GM18951 (cell line): ENCODE data around the gene BCAS1.

ENCODE experiments used
- POLR2A ChIP-seq: IDR thresholded peaks from 4 replicates; pipeline ENCODE4 v1.6.1; 2011; ENCODE audit warnings: mild to moderate bottlenecking; ENCODE audit not compliant: insufficient read length, insufficient read depth; ENCODE audit errors: extremely low read depth
- in situ Hi-C: fragments of 300-500 bp; cut with MboI; formaldehyde crosslinking; loops from one replicate; pipeline ENCODE4 v1.12.0; 2022; ENCODE audit warnings: low sequenced_read_pairs, mixed read lengths, inconsistent platforms; ENCODE audit not compliant: unreplicated experiment

BCAS1 gene

DNA sequence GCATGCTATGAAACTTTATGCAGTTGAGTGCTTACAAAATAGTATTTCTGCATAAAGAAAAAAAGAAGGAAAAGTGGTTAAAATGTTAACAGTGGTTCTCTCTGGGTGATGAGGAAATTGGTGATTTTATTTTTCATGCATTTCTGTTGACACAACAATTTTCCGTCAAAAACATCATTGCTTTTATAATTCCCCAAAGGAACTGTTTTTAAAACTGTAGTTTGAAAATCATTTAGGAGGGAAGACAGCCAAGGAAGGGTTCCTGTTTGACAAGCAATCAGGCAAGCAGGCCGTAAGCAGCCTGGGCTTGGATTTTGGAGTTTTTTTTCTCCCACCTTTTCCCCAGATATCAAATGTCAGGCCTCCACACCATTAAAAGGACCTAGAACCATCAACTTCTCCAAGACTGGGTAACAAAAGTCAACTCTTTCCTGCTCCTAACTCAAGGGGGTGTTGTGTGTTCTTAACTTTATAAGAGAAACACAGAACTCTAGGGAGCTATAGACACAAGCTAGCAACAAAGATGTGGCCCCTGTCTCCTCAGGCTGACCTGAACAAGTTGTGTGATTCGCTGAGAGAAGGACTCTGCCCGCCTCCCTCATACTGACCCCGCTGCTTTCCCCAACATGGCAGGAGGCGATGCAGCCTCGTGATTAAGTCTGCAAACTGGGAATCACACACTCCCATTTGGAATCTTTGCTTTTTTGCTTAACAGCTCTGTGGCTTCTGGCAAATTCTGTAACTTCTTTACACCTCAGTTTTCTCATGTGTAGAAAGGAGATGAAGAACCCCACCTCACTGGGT is 146.6 kb downstream of the BCAS1 start:
- no peak for TF ChIP-seq POLR2A
- in situ Hi-C loops, result no loop called here

GRCh38 chr20:53922901-53923314 is 147.5 kb downstream of the BCAS1 start:
- in situ Hi-C loops, result no loop called here
- no peak for TF ChIP-seq POLR2A

- in situ Hi-C loops, result no loop called here
- no peak for TF ChIP-seq POLR2A
Measured at GRCh38 chr20:53921443-53921973, 148.9 kb downstream of the BCAS1 start.

DNA sequence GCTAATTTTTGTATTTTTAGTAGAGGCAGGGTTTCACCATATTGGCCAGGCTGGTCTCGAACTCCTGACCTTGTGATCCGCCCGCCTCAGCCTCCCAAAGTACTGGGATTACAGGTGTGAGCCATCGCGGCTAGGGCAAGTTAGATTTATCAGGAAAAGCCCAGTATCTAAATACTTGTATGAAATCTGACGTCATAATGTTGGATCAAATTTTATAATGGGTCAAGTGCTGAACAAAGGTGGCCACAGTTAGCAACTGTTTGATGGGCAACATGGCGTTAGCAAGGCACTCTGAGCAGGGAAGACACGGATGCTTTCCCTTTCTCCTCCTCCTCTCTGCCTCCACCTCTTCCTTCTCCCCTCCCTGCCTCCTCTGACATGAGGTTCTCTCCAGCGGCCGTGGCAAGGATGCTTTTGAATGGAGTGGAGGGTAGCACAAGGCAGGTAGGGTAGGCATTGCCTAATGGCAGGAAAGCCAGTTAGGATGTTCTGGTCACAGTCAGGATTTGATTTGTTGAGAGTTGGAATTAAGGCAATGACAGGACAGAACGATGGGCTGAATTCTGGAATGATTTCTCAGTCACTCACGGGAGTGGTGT is 149.6 kb downstream of the BCAS1 start:
- no peak for TF ChIP-seq POLR2A
- in situ Hi-C loops, result no loop called here

- in situ Hi-C loops, result no loop called here
- no peak for TF ChIP-seq POLR2A
Measured at GRCh38 chr20:53919886-53920285, 150.5 kb downstream of the BCAS1 start.

GRCh38 chr20:53918949-53919361 is 151.4 kb downstream of the BCAS1 start:
- TF ChIP-seq POLR2A, result no peak
- in situ Hi-C loops, result no loop called here

DNA sequence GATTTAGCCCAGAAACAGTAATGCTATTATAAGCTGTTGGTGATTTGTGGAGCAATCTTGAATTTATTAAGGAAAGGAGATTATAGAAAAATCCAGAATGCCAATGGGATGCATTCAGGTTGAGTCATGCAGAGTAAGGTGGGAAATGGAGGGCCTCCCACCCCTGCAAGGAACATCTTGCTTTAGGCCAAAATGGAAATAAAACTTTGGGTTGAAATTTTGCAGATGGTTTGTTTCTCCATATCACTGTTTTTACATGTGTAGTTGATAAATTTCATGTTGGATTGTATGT is 152.4 kb downstream of the BCAS1 start:
- no peak for TF ChIP-seq POLR2A
- in situ Hi-C loops, result no loop called here

DNA sequence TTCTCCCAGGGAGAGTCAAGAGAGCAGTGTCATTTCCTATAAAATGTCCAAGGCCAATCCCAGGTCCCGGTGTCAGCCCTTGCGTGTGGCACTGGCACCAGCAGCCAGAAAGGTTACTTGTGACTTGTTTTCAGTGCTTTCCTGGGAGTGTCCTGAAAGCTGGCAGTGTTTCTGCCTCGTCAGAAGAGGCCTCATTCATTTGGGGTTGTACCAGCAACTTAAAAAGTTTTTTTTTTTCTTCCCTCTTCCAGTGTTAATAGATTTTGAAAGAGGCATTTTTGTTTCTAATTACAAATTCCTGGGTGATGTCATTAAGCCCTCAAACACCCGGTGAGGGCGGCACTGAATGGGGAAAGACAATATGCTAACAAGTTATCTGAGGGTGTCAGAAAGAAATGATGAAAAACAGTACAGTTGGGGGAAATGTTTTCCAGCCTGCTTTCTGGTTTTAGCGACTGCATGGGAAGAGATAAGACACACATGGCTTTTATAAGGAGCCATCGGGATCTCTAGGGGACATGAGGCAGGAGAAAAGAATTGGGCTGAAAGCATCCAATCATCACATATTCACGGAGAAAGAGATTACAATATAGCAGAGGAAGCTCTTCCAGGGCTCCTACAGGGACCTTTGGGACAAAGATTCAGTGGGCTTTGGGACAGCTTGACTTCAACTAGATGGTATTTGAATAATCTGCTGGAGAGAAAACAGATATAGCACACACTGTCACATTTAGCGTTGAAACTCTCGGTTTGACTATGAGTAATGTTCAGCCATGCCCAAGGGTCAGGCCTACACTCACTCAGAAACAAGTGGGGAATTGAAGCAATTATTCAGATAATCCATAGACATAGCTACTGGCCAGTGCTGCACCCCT is 153.0 kb downstream of the BCAS1 start:
- in situ Hi-C loops, result no loop called here
- TF ChIP-seq POLR2A, result no peak

DNA sequence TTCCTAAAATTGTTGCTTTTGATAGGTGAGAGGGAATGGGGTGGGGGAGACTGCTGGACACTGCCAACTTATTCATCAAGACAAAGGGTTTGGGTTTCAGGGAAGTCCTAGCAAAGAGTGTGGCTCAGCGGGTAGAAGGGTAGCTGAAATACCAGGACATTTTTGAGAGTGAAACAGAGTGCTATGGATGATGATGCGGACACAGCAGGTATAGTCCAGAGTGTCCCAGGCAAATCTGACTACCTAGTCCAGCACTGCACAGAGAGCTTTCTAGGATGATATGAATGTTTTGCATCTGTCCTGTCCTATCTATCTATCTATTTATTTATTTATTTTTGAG is 154.3 kb downstream of the BCAS1 start:
- no peak for TF ChIP-seq POLR2A
- in situ Hi-C loops, result no loop called here

DNA sequence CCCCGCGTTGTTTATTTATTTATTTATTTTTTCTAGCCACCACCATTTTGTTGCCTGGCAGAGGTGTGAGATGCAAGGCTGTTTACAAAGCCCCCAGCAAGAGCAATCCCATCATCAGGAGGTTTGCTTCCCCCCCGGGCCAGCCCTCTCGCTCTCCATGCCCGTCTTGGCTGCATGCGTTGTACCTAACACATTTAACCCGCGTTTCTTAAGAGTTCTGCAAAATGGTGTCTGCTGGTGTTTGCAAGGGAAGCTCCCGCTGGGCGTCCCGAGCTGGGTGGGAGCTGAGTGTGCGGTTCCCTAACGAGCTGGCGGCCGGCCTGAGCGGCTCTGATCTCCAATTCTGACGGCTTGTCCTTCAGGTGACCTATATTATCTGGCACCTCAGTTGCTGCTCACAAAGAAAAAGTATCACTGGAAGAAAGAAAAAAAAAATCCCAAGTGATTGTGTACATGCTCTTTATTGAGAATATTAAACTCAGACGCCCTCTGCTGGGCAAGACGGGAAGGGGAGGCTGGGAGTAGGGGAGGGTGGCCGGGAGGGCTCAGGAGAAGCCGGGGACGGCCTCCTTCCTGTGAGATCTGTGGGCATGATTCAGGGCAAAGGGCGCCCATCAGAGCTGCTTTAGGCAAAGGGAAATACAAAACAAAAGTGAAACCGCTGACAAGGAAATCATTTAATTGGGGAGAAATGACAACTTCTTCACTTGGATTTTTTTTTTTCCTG is 154.8 kb downstream of the BCAS1 start:
- in situ Hi-C loops, result no loop called here
- TF ChIP-seq POLR2A, result no peak

DNA sequence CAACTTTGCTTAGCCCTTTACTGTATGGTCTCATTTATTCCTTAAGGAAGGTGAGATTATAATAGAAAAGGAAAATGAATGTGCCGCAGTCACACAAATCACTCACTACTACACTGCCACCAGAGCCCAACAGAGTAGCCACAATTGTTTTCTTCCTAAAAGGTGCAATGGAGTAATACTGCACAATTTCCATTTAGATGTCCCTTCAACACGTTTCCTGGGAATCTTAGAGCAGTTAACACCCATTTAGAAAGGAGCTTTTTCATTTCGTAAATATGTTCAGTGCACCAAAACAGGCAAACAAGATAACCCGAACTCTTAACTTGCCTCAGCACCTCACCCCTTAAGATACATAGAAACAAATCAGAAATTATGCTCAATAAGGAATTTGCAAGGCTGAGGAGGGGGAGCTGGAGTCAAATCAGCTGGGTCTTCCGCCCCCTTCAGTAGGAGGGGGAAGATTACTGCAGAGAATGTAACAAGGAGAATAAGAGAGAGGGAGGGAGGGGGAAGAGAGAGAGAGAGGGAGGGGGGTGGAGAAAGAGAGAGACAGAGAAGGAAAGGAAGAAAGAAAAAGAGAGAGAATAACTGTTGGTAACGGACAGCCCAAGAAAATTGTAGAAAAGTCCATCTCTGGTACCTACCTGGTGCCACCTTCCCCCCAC is 155.5 kb downstream of the BCAS1 start:
- in situ Hi-C loops, result no loop called here
- TF ChIP-seq POLR2A, result no peak

DNA sequence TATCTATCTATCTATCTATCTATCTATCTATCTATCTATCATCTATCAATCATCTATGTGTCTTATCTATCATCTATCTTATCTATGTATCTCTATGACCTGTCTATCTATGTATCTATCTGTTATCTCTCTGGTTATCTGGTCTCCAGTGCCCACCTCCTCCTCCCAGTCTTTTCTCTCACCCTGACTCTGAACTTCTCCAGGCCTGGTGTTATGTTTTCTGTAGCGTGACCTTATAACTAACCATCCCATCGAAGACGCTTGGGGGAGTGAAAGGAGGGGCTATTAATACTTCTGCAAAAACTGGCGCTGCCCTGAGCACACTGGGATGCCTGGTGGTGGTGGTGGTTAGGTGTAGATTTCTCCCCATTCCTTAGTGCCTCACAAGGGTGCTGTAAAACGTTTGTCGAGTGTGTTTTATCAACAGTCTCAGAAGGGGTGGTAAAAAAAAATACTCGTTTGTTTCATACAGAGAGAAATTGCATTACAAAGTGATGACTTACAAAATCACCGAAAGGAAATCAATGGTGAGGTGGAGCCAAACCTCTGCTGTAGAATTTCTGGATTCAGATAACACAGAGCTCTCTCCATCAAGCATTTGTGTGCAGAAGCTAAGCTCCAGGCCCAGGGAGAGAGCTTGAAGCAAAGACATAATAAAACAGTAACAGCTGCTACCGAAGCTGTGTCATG is 156.2 kb downstream of the BCAS1 start:
- in situ Hi-C loops, result no loop called here
- no peak for TF ChIP-seq POLR2A

- in situ Hi-C loops, result no loop called here
- no peak for TF ChIP-seq POLR2A
Measured at GRCh38 chr20:53911301-53911700, 159.1 kb downstream of the BCAS1 start.
